NT2/D1 (cell line): Measurements from ENCODE around the gene PSMD5.

Experiments
- DNase-seq: peaks from one replicate; pipeline ENCODE4 v3.0.0-alpha.2; 2011; ENCODE audit warnings: low read depth, low spot score
- H3K27me3 ChIP-seq: 2 replicates; pipeline ENCODE4 v1.6.0; 2011; ENCODE audit warnings: mild to moderate bottlenecking; ENCODE audit not compliant: insufficient read length, insufficient read depth
- H3K36me3 ChIP-seq: 2 replicates; pipeline ENCODE4 v1.6.1; 2011; ENCODE audit warnings: mild to moderate bottlenecking, low read length, mixed read lengths; ENCODE audit not compliant: insufficient read depth, insufficient read length
- H3K4me1 ChIP-seq: 2 replicates; pipeline ENCODE4 v1.5.1; 2011; ENCODE audit not compliant: insufficient read depth, insufficient read length
- H3K4me3 ChIP-seq: 2 replicates; pipeline ENCODE4 v1.5.1; 2011; ENCODE audit warnings: low read depth; ENCODE audit not compliant: insufficient read length
- H3K9ac ChIP-seq: 2 replicates; pipeline ENCODE4 v1.6.0; 2011; ENCODE audit warnings: low read depth; ENCODE audit not compliant: insufficient read length
- H3K9me3 ChIP-seq: 2 replicates; pipeline ENCODE4 v1.5.1; 2011; ENCODE audit warnings: mild to moderate bottlenecking, low read length; ENCODE audit not compliant: insufficient read depth
- SUZ12 ChIP-seq: IDR thresholded peaks from 2 replicates; pipeline ENCODE4 v1.6.1; 2011; ENCODE audit not compliant: insufficient read length, insufficient read depth; ENCODE audit errors: extremely low read depth
- YY1 ChIP-seq: IDR thresholded peaks from 2 replicates; pipeline ENCODE4 v1.6.1; 2011; ENCODE audit not compliant: insufficient read length, insufficient read depth
- ZNF274 ChIP-seq: IDR thresholded peaks from 2 replicates; pipeline ENCODE4 v1.6.1; 2011; ENCODE audit warnings: mild to moderate bottlenecking, low read depth, low read length

The PSMD5 gene

DNA sequence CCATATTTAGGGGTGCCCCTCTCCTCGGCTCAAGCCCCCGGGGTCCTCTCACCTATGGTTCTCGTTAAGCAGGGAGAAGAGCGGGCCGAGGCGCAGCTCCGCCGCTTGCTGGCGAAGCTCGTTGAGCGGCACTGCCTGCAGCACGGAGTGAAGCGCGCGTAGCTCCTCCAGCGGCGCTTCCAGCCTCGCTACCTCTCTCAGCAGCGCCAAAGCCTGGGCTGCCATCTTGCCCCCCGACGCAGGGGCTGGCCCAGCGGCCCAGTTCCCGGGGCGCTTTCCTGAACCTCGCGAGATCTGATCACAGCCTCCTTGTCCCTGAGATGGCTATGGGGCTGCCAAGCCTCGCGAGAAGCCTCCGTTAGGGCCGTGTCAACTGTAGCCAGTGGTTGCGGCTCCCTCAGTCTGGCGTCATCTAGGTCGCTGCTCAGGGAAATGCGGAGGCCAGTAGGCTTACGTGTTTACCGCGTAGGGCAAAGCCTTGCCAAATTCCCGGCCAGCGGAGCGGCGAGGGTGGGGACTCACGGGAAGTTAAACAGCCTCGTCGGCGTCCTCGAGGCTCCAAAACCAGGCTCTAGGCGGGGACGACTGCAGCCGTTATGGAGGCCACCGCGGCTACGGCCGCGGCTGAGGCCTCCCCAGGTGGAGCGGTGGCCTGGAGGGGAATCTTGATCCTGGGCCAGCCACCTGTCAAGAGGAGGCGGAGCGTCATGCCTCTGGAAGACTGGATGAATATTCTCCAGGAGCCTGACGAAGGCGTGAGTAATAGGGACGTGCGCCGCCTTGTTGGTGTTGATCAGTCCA is at the start of gene PSMD5:
Gene PSMD5, minus strand, starts transcription at position 238 of the 801 bp plus-strand sequence. Its CDS starts 13 bp downstream, at position 225.
- Histone ChIP-seq H3K36me3 (peaks cover 27% of the 10 kb centered on the region), H3K4me3 (peak within 1 kb of the TSS; percentile 93), H3K9me3 (peaks cover 5% of the 10 kb centered on the region; the same call in 1 of the 2 replicates)

GRCh38 chr9:120891884-120892747 is 49.4 kb upstream of the PSMD5 start:
- H3K4me1 ChIP-seq: peaks cover 10% of the 10 kb centered on the region
- H3K9me3 ChIP-seq: no peaks in the 10 kb centered on the region
- no peak overlapping the region for H3K4me3 ChIP-seq
- no peak for DNase-seq
- no peaks in the 10 kb centered on the region for H3K27me3 ChIP-seq
- TF ChIP-seq ZNF274 (no peak), SUZ12 (no peak), YY1 (no peak)
- H3K9ac ChIP-seq: no peak overlapping the region
- no peaks in the 10 kb centered on the region for H3K36me3 ChIP-seq

More for the DNA sequence above, at the start of gene PSMD5:
- H3K9ac ChIP-seq: peak within 1 kb of the TSS; percentile 96
- peak; percentile 97 for DNase-seq
- TF ChIP-seq YY1: peak; percentile 81
- TF ChIP-seq SUZ12: no peak
- no peaks in the 10 kb centered on the region for H3K4me1 ChIP-seq
- H3K27me3 ChIP-seq: no peaks in the 10 kb centered on the region

DNA sequence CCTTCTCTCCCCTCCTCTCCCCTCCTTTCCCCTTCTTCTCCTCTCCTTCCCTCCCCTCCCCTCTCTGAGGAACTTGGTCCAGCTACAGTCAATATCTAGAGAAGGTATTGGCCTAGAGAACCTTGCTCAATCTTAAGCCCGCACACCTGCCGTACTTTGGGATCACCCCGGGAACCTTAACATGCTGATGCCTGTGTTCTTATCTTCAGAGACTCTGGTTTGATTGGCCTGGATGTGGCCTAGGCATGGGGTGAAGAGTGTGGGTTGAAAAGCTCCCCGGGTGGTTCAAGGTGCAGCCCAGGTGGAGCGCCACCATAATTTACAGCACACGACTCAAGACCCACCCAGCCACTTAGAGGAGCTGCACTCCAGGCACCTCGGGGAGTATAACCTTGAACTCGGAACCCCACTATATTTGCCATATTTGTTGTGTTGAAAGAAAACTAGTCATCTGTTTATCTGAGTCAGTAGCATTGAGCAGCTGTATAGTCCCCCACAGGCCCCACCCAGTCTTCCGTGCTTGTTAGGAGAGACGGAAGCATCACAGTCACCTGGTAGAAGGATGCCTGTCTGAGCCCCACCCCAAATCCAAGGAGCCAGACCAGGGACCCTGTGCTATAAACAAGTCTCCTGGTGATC is 48.6 kb upstream of the PSMD5 start:
- Histone ChIP-seq H3K4me1 (peaks cover 10% of the 10 kb centered on the region), H3K36me3 (no peaks in the 10 kb centered on the region), H3K9me3 (no peaks in the 10 kb centered on the region), H3K27me3 (no peaks in the 10 kb centered on the region), H3K4me3 (no peak overlapping the region), H3K9ac (no peak overlapping the region)
- TF ChIP-seq ZNF274 (no peak), SUZ12 (no peak), YY1 (no peak)
- no peak for DNase-seq

DNA sequence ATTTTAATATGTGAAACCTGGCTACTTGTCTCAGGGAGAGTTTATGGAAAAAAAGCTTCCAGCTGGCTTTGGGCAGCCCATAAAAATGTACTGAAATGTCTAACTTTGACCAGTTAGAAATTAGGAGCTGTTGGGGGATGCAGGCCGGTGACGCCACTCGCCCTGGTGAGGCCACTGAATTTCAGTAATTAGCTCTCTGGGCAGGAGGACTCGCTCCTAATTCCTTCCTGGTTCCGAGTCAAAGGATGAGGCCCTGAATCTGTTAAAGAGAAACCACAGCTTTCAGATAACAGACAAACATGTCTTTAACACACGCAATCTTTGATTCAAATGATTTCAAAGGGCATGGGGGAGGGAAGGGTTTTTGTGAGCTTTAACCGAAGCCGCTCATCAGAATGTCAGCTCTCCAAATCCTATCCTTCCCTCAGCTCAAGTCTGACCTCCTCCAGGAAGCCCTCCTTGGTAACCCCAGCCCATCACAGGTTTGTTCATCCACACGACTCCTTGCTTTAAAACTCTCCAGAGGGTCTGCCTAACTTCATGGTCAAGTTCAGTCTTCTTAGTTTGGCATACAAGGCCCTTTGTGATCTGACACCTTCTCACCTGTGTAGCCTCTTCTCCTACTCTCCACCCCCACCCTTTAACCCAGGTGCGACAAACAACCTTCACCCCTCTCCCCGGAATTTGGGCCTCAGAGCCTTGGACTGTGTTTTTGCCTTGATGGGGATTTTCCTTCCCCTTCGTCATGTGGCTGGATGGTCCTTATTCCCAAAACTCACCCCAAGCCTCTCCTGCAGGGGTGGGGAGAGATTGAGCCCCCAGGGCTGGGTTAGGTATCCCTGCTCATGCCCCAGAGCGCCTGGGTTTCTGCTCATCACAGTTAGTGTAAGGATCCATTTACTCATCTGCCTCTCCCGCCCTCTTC is 47.9 kb upstream of the PSMD5 start:
- H3K9ac ChIP-seq: no peak overlapping the region
- TF ChIP-seq YY1 (no peak), ZNF274 (no peak), SUZ12 (no peak)
- no peak for DNase-seq
- H3K36me3 ChIP-seq: no peaks in the 10 kb centered on the region
- H3K27me3 ChIP-seq: no peaks in the 10 kb centered on the region
- no peak overlapping the region for H3K4me3 ChIP-seq
- H3K4me1 ChIP-seq: peaks cover 14% of the 10 kb centered on the region
- no peaks in the 10 kb centered on the region for H3K9me3 ChIP-seq

GRCh38 chr9:120889606-120890271 is 47.0 kb upstream of the PSMD5 start:
- H3K36me3 ChIP-seq: no peaks in the 10 kb centered on the region
- H3K27me3 ChIP-seq: no peaks in the 10 kb centered on the region
- H3K9ac ChIP-seq: no peak overlapping the region
- TF ChIP-seq ZNF274 (no peak), YY1 (no peak), SUZ12 (no peak)
- no peak overlapping the region for H3K4me3 ChIP-seq
- no peaks in the 10 kb centered on the region for H3K9me3 ChIP-seq
- DNase-seq: no peak
- H3K4me1 ChIP-seq: peaks cover 14% of the 10 kb centered on the region

- Histone ChIP-seq H3K9ac (no peak overlapping the region), H3K4me3 (no peak overlapping the region), H3K36me3 (no peaks in the 10 kb centered on the region), H3K4me1 (peaks cover 14% of the 10 kb centered on the region), H3K27me3 (no peaks in the 10 kb centered on the region), H3K9me3 (no peaks in the 10 kb centered on the region)
- no peak for DNase-seq
- TF ChIP-seq SUZ12: no peak
- TF ChIP-seq ZNF274: no peak
- no peak for TF ChIP-seq YY1
Observed at GRCh38 chr9:120888626-120889025, 45.9 kb upstream of the PSMD5 start.
